Panc1 (cell line): Measurements from ENCODE around the gene GULP1. TPM values are rescaled to one million over a fixed set of nuclear protein-coding genes. Genes with fewer than 3 reads are reported as not detected.

ENCODE experiments used
- ATAC-seq: fragments of 200-7000 bp; cut with Tn5 transposase; 2 replicates; pipeline ENCODE4 v1.9.1; 2020; ENCODE audit warnings: mild to moderate bottlenecking, moderate library complexity
- BruUV-seq: library from RNA; stranded (reverse); fragments of 400-500 nt; replicated peaks from 2 replicates; lab custom pipeline; 2021; lab: Mats Ljungman, UMichigan
- CTCF ChIA-PET: fragments of 300-600 bp; sonication (Branson Sonifier 250); formaldehyde crosslinking; loops from one replicate; lab custom pipeline; 2022; ENCODE audit warnings: antibody characterized with exemption; lab: Charles Lee
- POLR2A ChIA-PET: fragments of 300-600 bp; sonication (Branson Sonifier 250); formaldehyde crosslinking; loops from one replicate; lab custom pipeline; 2022; ENCODE audit warnings: antibody characterized with exemption; lab: Charles Lee
- DNase-seq: peaks from one replicate; pipeline ENCODE4 v3.0.0-alpha.2; 2010; ENCODE audit warnings: low read depth, low spot score
- H3K27ac ChIP-seq: 2 replicates; pipeline ENCODE4 v1.5.1; 2011; ENCODE audit warnings: mild to moderate bottlenecking, low read length, inconsistent platforms
- H3K27me3 ChIP-seq: fragments of 200-500 bp; sonication (Bioruptor generic); 2 replicates; pipeline ENCODE4 v1.6.0; 2014; ENCODE audit warnings: low read length, inconsistent platforms; ENCODE audit not compliant: control insufficient read depth, insufficient read depth
- H3K36me3 ChIP-seq: fragments of 200-500 bp; sonication (Bioruptor generic); 2 replicates; pipeline ENCODE4 v1.5.1; 2014; ENCODE audit warnings: inconsistent platforms, mild to moderate bottlenecking, low read length, moderate library complexity; ENCODE audit not compliant: control insufficient read depth, insufficient read depth
- H3K4me1 ChIP-seq: 2 replicates; pipeline ENCODE4 v1.5.1; 2011; ENCODE audit warnings: inconsistent platforms, mild to moderate bottlenecking, low read length, moderate library complexity; ENCODE audit not compliant: control insufficient read depth, insufficient read depth
- H3K4me3 ChIP-seq, 2 experiments: 2 replicates each; pipeline ENCODE4 v1.5.1; 2011 to 2012; ENCODE audit warnings: low read depth in 2 of 2, low read length in 2 of 2, mild to moderate bottlenecking in 2 of 2, inconsistent platforms in 1 of 2, moderate library complexity in 1 of 2
- H3K9me3 ChIP-seq: fragments of 200-500 bp; sonication (Bioruptor generic); 2 replicates; pipeline ENCODE4 v1.5.1; 2014; ENCODE audit warnings: low read depth, mild to moderate bottlenecking, inconsistent platforms, low read length, moderate library complexity; ENCODE audit not compliant: control insufficient read depth, insufficient read depth
- POLR2AphosphoS5 ChIP-seq: IDR thresholded peaks from 2 replicates; pipeline ENCODE4 v1.6.1; 2012; ENCODE audit warnings: mild to moderate bottlenecking, low read depth, low read length, moderate library complexity
- REST ChIP-seq, 2 experiments: IDR thresholded peaks; 2 replicates each; pipeline ENCODE4 v1.6.1; 2011 to 2012; ENCODE audit warnings: low read depth in 2 of 2, control low read depth in 1 of 2, low read length in 1 of 2, mild to moderate bottlenecking in 1 of 2, moderate library complexity in 1 of 2; ENCODE audit not compliant: insufficient read depth in 1 of 2
- SIN3A ChIP-seq: IDR thresholded peaks from 2 replicates; pipeline ENCODE4 v1.6.1; 2012; ENCODE audit warnings: low read depth, mild to moderate bottlenecking, low read length, moderate library complexity, borderline replicate concordance; ENCODE audit not compliant: insufficient read depth
- TCF7L2 ChIP-seq: IDR thresholded peaks from 2 replicates; pipeline ENCODE4 v1.6.1; 2011; ENCODE audit warnings: mild to moderate bottlenecking, low read depth, low read length, inconsistent platforms
- in situ Hi-C: cut with HindIII; loops from 2 replicates; pipeline ENCODE4 v1.10.0; 2016; ENCODE audit warnings: low sequenced_read_pairs, low pct_unique_long_range_greater_than_20kb
- intact Hi-C: fragments of 100-400 bp; cut with micrococcal nuclease; formaldehyde crosslinking; loops from one replicate; pipeline ENCODE4 v1.10.0; 2022; ENCODE audit not compliant: unreplicated experiment
- total RNA-seq: library from RNA; stranded (reverse); gene quantifications from one replicate; pipeline ENCODE4 v1.2.1, GENCODE V29; 2021; ENCODE audit not compliant: unreplicated experiment
- TF ChIP-seq, protein P1 (sequence below): fragments of 450-650 bp; IDR thresholded peaks from 2 replicates; pipeline ENCODE4 v1.5.1; 2017; ENCODE audit warnings: mild to moderate bottlenecking

The GULP1 gene
- total RNA-seq, 1 experiment from 2014 or later: 51.5 TPM

DNA sequence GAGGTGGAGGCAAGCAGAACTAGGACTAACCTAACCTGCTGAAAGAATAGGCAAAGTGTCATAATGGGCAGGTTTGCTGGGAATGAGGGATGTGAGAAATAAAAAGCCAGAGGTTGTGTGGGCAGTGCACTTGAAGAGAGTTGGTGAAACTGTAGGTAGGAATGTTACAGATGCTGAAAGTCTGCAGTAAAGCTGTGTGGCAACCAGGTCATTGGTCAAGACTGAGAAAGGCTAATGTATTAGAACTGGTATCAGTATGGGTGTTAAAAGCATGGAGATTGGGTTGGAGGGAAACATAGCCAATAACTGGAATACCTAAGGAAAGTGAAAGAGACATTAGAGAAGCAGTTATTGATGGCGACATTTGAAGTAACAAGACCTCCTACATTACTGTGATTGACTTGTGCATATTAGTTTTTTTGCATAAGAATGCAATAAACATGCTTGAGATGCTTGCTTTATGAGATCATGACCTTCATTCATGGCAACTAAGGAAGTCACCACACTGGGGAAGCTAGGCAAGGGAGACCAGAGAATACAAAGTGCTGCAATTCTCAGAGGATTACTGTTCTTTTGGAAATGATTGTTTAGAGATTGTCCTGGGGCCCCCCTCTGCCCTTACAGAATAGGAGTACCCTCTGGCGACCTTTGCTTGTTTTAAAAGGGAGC is 11.8 kb downstream of the GULP1 start:
- no peak for DNase-seq
- in situ Hi-C loops: no loop called here
- Histone ChIP-seq H3K27me3 (no peaks in the 10 kb centered on the region), H3K27ac (peak overlapping the region; percentile 84), H3K36me3 (no peaks in the 10 kb centered on the region), H3K4me3 (no peak overlapping the region), H3K9me3 (peaks cover 5% of the 10 kb centered on the region; the same call in 1 of the 2 replicates), H3K4me1 (peaks cover 39% of the 10 kb centered on the region)
- ChIA-PET CTCF (no interaction called here), POLR2A (no interaction called here)
- peak; percentile 89 for ATAC-seq
- BruUV-seq: no TSS peak
- intact Hi-C loops: no loop called here
- 0 out of 2 replicates have a peak, but pooled peaks have one; percentile 32 for TF ChIP-seq POLR2AphosphoS5
- TF ChIP-seq, protein P1, sequence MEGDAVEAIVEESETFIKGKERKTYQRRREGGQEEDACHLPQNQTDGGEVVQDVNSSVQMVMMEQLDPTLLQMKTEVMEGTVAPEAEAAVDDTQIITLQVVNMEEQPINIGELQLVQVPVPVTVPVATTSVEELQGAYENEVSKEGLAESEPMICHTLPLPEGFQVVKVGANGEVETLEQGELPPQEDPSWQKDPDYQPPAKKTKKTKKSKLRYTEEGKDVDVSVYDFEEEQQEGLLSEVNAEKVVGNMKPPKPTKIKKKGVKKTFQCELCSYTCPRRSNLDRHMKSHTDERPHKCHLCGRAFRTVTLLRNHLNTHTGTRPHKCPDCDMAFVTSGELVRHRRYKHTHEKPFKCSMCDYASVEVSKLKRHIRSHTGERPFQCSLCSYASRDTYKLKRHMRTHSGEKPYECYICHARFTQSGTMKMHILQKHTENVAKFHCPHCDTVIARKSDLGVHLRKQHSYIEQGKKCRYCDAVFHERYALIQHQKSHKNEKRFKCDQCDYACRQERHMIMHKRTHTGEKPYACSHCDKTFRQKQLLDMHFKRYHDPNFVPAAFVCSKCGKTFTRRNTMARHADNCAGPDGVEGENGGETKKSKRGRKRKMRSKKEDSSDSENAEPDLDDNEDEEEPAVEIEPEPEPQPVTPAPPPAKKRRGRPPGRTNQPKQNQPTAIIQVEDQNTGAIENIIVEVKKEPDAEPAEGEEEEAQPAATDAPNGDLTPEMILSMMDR: no peak
- TF ChIP-seq TCF7L2: no peak
- TF ChIP-seq SIN3A: no peak

DNA sequence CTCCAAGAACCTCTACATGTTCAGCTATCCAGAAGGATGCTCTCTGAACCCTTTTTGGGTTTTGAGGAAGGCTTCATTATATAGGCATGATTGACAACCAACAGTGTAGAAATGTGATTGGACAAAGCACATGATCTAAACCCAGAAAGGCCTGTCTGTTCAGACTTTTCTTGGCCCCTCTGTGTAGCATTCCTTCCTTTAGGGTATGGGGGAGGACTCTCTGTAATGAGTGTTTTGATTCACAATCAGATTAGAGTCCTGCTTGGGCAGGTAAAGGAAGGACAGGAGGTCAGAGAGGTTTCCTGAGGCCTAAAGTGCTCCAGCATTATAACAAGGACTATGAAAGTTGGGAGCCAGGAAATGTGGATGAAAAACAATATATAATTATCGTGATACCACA is 13.6 kb downstream of the GULP1 start:
- H3K36me3 ChIP-seq: no peaks in the 10 kb centered on the region
- no peak overlapping the region for H3K4me3 ChIP-seq
- in situ Hi-C loops (no loop called here), intact Hi-C loops (no loop called here)
- ATAC-seq (no peak), DNase-seq (no peak)
- ChIA-PET CTCF (no interaction called here), POLR2A (no interaction called here)
- peaks cover 36% of the 10 kb centered on the region for H3K4me1 ChIP-seq
- H3K27ac ChIP-seq: peak overlapping the region; percentile 84
- H3K9me3 ChIP-seq: no peaks in the 10 kb centered on the region
- TF ChIP-seq SIN3A: no peak
- TF ChIP-seq, protein P1: no peak
- no peak for TF ChIP-seq POLR2AphosphoS5
- no peak for TF ChIP-seq REST (IDR thresholded peaks at IDR 0.05; ENCODE audit: insufficient read depth in 1 of 2, low read depth in 2 of 2, low read length in 1 of 2)
- no peak for TF ChIP-seq TCF7L2
- BruUV-seq: no TSS peak
- H3K27me3 ChIP-seq: no peaks in the 10 kb centered on the region
